Loucy (cell line): ENCODE data around the gene SLC25A30.

ENCODE experiments used
- H2AFZ ChIP-seq: fragments of 200-600 bp; sonication (generic); 2 replicates; pipeline ENCODE4 v1.6.0; 2016; ENCODE audit warnings: antibody characterized with exemption, mild to moderate bottlenecking, low read length, moderate library complexity
- H3F3A ChIP-seq: fragments of 200-600 bp; 2 replicates; pipeline ENCODE4 v1.6.0; 2016; ENCODE audit warnings: antibody characterized with exemption, low read depth, mild to moderate bottlenecking
- H3K27me3 ChIP-seq: fragments of 200-600 bp; sonication (generic); 2 replicates; pipeline ENCODE4 v1.6.1; 2014; ENCODE audit warnings: low read length, mild to moderate bottlenecking; ENCODE audit not compliant: insufficient read depth, poor library complexity, severe bottlenecking
- H3K36me3 ChIP-seq: fragments of 200-600 bp; sonication (generic); 2 replicates; pipeline ENCODE4 v1.6.1; 2016; ENCODE audit warnings: low read length; ENCODE audit not compliant: insufficient read depth
- H3K4me1 ChIP-seq: fragments of 200-600 bp; sonication (generic); 2 replicates; pipeline ENCODE4 v1.5.1; 2014; ENCODE audit warnings: low read length, mild to moderate bottlenecking; ENCODE audit not compliant: insufficient read depth, poor library complexity, severe bottlenecking
- H3K4me2 ChIP-seq: fragments of 200-600 bp; sonication (generic); 2 replicates; pipeline ENCODE4 v1.6.0; 2014; ENCODE audit warnings: antibody characterized with exemption, low read length, low read depth, mild to moderate bottlenecking; ENCODE audit not compliant: poor library complexity, severe bottlenecking
- H3K4me3 ChIP-seq: fragments of 200-600 bp; sonication (generic); 2 replicates; pipeline ENCODE4 v1.5.1; 2014; ENCODE audit warnings: low read length, mild to moderate bottlenecking, mixed read lengths; ENCODE audit not compliant: poor library complexity, severe bottlenecking
- H3K79me2 ChIP-seq: fragments of 200-600 bp; sonication (generic); 2 replicates; pipeline ENCODE4 v1.6.1; 2014; ENCODE audit warnings: low read length; ENCODE audit not compliant: insufficient read depth
- H3K9ac ChIP-seq: fragments of 200-600 bp; sonication (generic); 2 replicates; pipeline ENCODE4 v1.6.0; 2014; ENCODE audit warnings: mild to moderate bottlenecking, low read depth, low read length, moderate library complexity; ENCODE audit not compliant: poor library complexity, severe bottlenecking
- H3K9me2 ChIP-seq: fragments of 200-600 bp; sonication (generic); replicated peaks from 2 replicates; pipeline ENCODE4 v1.6.1; 2016; ENCODE audit warnings: low read depth, low read length, mixed read lengths
- H3K9me3 ChIP-seq: fragments of 200-600 bp; sonication (generic); 2 replicates; pipeline ENCODE4 v1.6.1; 2014; ENCODE audit warnings: mild to moderate bottlenecking, antibody characterized with exemption, low read length, low read depth; ENCODE audit not compliant: insufficient read depth
- H4K20me1 ChIP-seq: fragments of 200-600 bp; sonication (generic); 2 replicates; pipeline ENCODE4 v1.6.0; 2014; ENCODE audit warnings: antibody characterized with exemption, low read length, mild to moderate bottlenecking; ENCODE audit not compliant: insufficient read depth, poor library complexity, severe bottlenecking
- EZH2phosphoT487 ChIP-seq: fragments of 200-600 bp; IDR thresholded peaks from 2 replicates; pipeline ENCODE4 v1.6.1; 2018; ENCODE audit warnings: antibody characterized with exemption, mild to moderate bottlenecking, moderate library complexity, borderline replicate concordance
- TF ChIP-seq, protein P1 (sequence below): fragments of 200-600 bp; sonication (generic); conservative IDR thresholded peaks from 2 replicates; pipeline ENCODE4 v1.5.1; 2014; ENCODE audit warnings: mild to moderate bottlenecking, antibody characterized with exemption, low read length

Gene SLC25A30

DNA sequence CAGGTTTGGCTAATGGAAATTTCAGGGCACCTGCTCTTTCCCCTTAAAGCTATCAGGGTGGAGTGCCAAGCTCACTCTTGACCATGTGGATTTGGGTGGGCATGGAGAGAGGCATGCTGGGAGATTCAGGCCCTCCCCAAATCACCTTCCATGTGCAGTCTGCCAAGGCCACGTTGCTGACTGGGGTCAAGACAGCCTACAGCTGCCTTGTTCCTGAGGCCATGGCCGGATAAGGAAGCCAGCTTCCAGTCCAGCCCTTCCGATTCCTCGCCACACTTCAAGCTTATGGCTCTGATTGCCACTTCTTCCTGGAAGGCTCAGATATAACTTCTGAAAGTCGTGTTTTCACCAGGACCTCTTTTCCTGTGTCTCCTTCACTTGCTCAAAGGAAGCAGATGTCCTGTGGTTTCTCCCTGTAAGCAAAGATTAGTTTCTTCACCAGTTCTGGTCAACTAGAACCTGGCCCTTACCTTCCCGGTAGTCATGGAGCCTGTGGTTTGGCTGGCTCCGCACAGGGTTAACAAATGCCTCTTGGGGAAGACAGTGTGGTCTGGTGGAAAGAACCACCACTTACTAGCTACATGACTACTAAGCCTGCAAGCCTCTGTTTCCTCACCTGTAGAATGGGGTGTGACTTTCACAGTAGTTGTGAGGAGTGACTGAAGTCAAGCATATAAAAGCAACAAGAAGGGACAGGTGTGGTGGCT is 61.1 kb downstream of the SLC25A30 start:
- no peaks in the 10 kb centered on the region for H3K36me3 ChIP-seq
- no peaks in the 10 kb centered on the region for H4K20me1 ChIP-seq
- H3F3A ChIP-seq, result no peaks in the 10 kb centered on the region
- peak overlapping the region; percentile 14 for H3K4me2 ChIP-seq
- peaks cover 8% of the 10 kb centered on the region for H3K4me1 ChIP-seq
- no peaks in the 10 kb centered on the region for H3K9me2 ChIP-seq
- no peaks in the 10 kb centered on the region for H3K27me3 ChIP-seq
- no peak overlapping the region for H3K9ac ChIP-seq
- no peaks in the 10 kb centered on the region for H3K9me3 ChIP-seq
- TF ChIP-seq EZH2phosphoT487, result no peak
- TF ChIP-seq, protein P1, sequence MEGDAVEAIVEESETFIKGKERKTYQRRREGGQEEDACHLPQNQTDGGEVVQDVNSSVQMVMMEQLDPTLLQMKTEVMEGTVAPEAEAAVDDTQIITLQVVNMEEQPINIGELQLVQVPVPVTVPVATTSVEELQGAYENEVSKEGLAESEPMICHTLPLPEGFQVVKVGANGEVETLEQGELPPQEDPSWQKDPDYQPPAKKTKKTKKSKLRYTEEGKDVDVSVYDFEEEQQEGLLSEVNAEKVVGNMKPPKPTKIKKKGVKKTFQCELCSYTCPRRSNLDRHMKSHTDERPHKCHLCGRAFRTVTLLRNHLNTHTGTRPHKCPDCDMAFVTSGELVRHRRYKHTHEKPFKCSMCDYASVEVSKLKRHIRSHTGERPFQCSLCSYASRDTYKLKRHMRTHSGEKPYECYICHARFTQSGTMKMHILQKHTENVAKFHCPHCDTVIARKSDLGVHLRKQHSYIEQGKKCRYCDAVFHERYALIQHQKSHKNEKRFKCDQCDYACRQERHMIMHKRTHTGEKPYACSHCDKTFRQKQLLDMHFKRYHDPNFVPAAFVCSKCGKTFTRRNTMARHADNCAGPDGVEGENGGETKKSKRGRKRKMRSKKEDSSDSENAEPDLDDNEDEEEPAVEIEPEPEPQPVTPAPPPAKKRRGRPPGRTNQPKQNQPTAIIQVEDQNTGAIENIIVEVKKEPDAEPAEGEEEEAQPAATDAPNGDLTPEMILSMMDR, result no peak
- H3K4me3 ChIP-seq, result no peak overlapping the region
- H2AFZ ChIP-seq, result no peak overlapping the region
- no peaks in the 10 kb centered on the region for H3K79me2 ChIP-seq

DNA sequence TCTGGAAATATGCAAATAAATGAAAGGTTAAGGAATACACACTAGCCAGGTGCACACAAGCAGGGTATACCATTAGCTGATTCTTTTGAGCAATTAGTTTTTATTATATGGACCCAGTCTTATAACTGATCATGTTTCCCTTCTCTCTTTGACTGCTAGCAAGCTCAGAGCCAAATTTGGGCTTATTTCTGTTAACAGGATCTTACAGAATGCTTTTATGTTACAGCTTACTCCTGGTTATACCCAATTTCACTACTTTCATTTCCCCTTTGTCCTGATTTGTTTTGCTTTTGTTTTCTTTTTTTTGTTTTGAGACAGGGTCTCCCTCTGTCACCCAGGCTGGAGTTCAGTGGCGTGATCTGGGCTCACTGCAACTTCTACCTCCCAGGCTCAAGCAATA is 64.3 kb downstream of the SLC25A30 start:
- H3K27me3 ChIP-seq, result no peaks in the 10 kb centered on the region
- no peak overlapping the region for H3K4me2 ChIP-seq
- no peaks in the 10 kb centered on the region for H3K79me2 ChIP-seq
- no peak overlapping the region for H3K4me3 ChIP-seq
- no peaks in the 10 kb centered on the region for H3F3A ChIP-seq
- TF ChIP-seq, protein P1, result no peak
- no peak for TF ChIP-seq EZH2phosphoT487
- no peaks in the 10 kb centered on the region for H3K9me3 ChIP-seq
- no peaks in the 10 kb centered on the region for H3K36me3 ChIP-seq
- H4K20me1 ChIP-seq, result no peaks in the 10 kb centered on the region
- no peaks in the 10 kb centered on the region for H3K9me2 ChIP-seq
- no peak overlapping the region for H2AFZ ChIP-seq
- H3K9ac ChIP-seq, result no peak overlapping the region
- H3K4me1 ChIP-seq, result peaks cover 8% of the 10 kb centered on the region

DNA sequence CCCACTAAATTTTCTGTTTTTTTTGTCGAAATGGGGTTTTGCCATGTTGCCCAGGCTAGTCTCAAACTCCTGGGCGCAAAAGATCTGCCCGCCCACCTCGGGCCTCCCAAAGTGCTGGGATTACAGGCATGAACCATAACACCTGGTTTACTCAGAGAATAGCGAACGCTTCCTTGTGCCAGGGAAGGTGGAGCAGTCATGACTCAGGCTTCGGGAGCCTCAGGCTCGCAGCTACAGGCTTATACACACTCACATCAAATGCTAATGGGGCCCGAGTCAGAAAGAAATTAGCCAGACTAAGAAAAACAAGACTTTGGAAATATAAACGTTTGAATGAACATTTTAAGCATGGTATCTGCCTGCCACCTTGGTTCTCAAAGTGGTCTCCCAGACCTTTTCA is 66.1 kb downstream of the SLC25A30 start:
- H3K4me1 ChIP-seq, result peaks cover 3% of the 10 kb centered on the region
- no peaks in the 10 kb centered on the region for H3K9me3 ChIP-seq
- no peak for TF ChIP-seq EZH2phosphoT487
- TF ChIP-seq, protein P1, result no peak
- no peak overlapping the region for H2AFZ ChIP-seq
- H4K20me1 ChIP-seq, result no peaks in the 10 kb centered on the region
- no peaks in the 10 kb centered on the region for H3K79me2 ChIP-seq
- H3K9ac ChIP-seq, result no peak overlapping the region
- H3K36me3 ChIP-seq, result no peaks in the 10 kb centered on the region
- no peaks in the 10 kb centered on the region for H3K27me3 ChIP-seq
- no peak overlapping the region for H3K4me2 ChIP-seq
- no peak overlapping the region for H3K4me3 ChIP-seq
- H3F3A ChIP-seq, result no peaks in the 10 kb centered on the region
- no peaks in the 10 kb centered on the region for H3K9me2 ChIP-seq
